Measurements from ENCODE around the gene ARL4A.

Gene ARL4A

DNA sequence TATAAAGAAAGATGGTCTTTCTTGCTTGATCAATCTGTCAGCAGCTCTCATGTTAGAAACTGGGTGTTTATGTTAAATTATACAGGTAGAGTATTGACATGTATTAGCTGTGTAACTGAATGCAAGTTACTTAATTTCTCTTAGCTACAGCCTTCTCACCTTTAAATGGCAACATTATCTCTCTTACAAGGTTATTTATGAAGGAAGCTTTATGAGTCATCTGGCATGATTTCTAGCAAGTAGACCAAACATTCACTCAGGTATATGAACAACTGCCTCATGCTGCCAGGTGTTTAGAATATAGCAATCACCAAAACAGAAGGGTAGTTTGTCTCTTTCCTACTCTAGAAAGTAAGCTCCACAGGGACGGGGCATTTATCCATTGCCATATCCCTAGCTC is 8.5 kb downstream of the ARL4A start:
- TF ChIP-seq, protein P1, sequence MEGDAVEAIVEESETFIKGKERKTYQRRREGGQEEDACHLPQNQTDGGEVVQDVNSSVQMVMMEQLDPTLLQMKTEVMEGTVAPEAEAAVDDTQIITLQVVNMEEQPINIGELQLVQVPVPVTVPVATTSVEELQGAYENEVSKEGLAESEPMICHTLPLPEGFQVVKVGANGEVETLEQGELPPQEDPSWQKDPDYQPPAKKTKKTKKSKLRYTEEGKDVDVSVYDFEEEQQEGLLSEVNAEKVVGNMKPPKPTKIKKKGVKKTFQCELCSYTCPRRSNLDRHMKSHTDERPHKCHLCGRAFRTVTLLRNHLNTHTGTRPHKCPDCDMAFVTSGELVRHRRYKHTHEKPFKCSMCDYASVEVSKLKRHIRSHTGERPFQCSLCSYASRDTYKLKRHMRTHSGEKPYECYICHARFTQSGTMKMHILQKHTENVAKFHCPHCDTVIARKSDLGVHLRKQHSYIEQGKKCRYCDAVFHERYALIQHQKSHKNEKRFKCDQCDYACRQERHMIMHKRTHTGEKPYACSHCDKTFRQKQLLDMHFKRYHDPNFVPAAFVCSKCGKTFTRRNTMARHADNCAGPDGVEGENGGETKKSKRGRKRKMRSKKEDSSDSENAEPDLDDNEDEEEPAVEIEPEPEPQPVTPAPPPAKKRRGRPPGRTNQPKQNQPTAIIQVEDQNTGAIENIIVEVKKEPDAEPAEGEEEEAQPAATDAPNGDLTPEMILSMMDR (IDR thresholded peaks at IDR 0.05), result no peak
- H3K4me3 Mint-ChIP-seq, result no peak overlapping the region
- peaks cover 23% of the 10 kb centered on the region for H3K36me3 Mint-ChIP-seq (ENCODE audit: low read depth)
- H3K4me1 Mint-ChIP-seq, result peaks cover 1% of the 10 kb centered on the region
- H3K27ac Mint-ChIP-seq, result no peak overlapping the region
- no peak for DNase-seq
- H3K27me3 Mint-ChIP-seq (ENCODE audit: low read depth, poor library complexity), result peaks cover 6% of the 10 kb centered on the region
- peaks cover 22% of the 10 kb centered on the region for H3K9me3 Mint-ChIP-seq

- H3K27ac Mint-ChIP-seq, result no peak overlapping the region
- H3K9me3 Mint-ChIP-seq, result peaks cover 42% of the 10 kb centered on the region
- H3K4me1 Mint-ChIP-seq, result no peaks in the 10 kb centered on the region
- peaks cover 35% of the 10 kb centered on the region for H3K36me3 Mint-ChIP-seq (ENCODE audit: low read depth)
- peaks cover 6% of the 10 kb centered on the region for H3K27me3 Mint-ChIP-seq (ENCODE audit: low read depth, poor library complexity)
- no peak overlapping the region for H3K4me3 Mint-ChIP-seq
- TF ChIP-seq, protein P1 (IDR thresholded peaks at IDR 0.05), result no peak
- no peak for DNase-seq
Measured at GRCh38 chr7:12699299-12699698, 11.9 kb downstream of the ARL4A start.

DNA sequence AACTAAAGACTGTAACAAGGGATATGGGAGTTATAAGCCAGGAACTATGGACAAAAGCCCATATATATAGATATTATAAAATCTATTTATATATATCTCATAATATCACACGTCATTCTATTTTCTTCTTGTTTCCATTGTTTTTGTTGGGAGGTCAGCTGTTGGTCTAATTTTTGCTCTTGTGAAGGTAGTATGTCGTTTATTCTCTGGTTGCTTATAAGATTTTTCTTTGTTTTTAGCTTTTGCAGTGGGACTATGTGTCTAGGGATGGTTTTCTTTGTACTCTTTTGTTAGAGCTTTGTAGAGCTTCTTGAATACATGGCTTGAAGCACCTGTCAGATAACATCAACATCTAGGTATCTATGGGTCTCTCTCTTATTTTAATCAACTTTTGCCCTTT is 14.0 kb downstream of the ARL4A start:
- H3K27me3 Mint-ChIP-seq (ENCODE audit: low read depth, poor library complexity), result peaks cover 6% of the 10 kb centered on the region
- H3K27ac Mint-ChIP-seq, result no peak overlapping the region
- H3K9me3 Mint-ChIP-seq, result peaks cover 42% of the 10 kb centered on the region
- H3K36me3 Mint-ChIP-seq (ENCODE audit: low read depth), result peaks cover 34% of the 10 kb centered on the region
- H3K4me1 Mint-ChIP-seq, result peaks cover 1% of the 10 kb centered on the region
- TF ChIP-seq, protein P1 (IDR thresholded peaks at IDR 0.05), result no peak
- DNase-seq, result no peak
- H3K4me3 Mint-ChIP-seq, result no peak overlapping the region

DNA sequence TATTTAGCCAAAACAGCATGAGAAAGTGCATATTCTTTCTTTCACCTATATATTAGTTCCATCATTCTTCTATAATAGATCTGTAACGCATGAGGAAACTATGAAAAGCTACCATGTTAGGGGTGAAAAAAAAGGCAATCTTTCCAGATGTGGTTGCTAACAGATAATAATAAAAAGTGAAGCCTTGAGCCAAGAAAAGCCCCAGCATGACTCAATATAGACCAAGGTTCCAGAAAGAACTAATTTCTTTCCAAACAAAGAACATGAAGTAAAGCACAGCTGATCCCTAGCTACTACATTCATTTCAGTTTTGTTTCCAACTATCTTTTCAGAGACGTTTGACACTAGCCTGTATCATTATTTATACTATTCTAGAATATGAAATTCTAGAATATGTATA is 16.4 kb downstream of the ARL4A start:
- DNase-seq, result no peak
- no peak overlapping the region for H3K27ac Mint-ChIP-seq
- H3K36me3 Mint-ChIP-seq (ENCODE audit: low read depth), result peaks cover 29% of the 10 kb centered on the region
- no peak overlapping the region for H3K4me3 Mint-ChIP-seq
- H3K4me1 Mint-ChIP-seq, result peaks cover 8% of the 10 kb centered on the region
- H3K27me3 Mint-ChIP-seq (ENCODE audit: low read depth, poor library complexity), result peaks cover 3% of the 10 kb centered on the region
- TF ChIP-seq, protein P1 (IDR thresholded peaks at IDR 0.05), result no peak
- peaks cover 32% of the 10 kb centered on the region for H3K9me3 Mint-ChIP-seq

GRCh38 chr7:12705878-12706277 is 18.4 kb downstream of the ARL4A start:
- Mint-ChIP-seq H3K27me3 (ENCODE audit: low read depth, poor library complexity) (no peaks in the 10 kb centered on the region), H3K4me3 (no peak overlapping the region), H3K4me1 (peaks cover 8% of the 10 kb centered on the region), H3K27ac (no peak overlapping the region), H3K9me3 (peaks cover 21% of the 10 kb centered on the region), H3K36me3 (ENCODE audit: low read depth) (peaks cover 13% of the 10 kb centered on the region)
- no peak for DNase-seq
- TF ChIP-seq, protein P1 (IDR thresholded peaks at IDR 0.05), result no peak

GRCh38 chr7:12706900-12707536 is 19.6 kb downstream of the ARL4A start:
- H3K9me3 Mint-ChIP-seq, result peaks cover 9% of the 10 kb centered on the region
- peaks cover 2% of the 10 kb centered on the region for H3K36me3 Mint-ChIP-seq (ENCODE audit: low read depth)
- no peak for DNase-seq
- peaks cover 8% of the 10 kb centered on the region for H3K4me1 Mint-ChIP-seq
- no peak overlapping the region for H3K27ac Mint-ChIP-seq
- H3K27me3 Mint-ChIP-seq (ENCODE audit: low read depth, poor library complexity), result peaks cover 3% of the 10 kb centered on the region
- H3K4me3 Mint-ChIP-seq, result no peak overlapping the region
- TF ChIP-seq, protein P1 (IDR thresholded peaks at IDR 0.05), result no peak
